ENCODE results near the gene MRPL54.
"Not testable (repeated sequence)": the region's sequence is repeated elsewhere in the genome, so short reads cannot be mapped to it uniquely, and the experiment has no call there.

The MRPL54 gene

DNA sequence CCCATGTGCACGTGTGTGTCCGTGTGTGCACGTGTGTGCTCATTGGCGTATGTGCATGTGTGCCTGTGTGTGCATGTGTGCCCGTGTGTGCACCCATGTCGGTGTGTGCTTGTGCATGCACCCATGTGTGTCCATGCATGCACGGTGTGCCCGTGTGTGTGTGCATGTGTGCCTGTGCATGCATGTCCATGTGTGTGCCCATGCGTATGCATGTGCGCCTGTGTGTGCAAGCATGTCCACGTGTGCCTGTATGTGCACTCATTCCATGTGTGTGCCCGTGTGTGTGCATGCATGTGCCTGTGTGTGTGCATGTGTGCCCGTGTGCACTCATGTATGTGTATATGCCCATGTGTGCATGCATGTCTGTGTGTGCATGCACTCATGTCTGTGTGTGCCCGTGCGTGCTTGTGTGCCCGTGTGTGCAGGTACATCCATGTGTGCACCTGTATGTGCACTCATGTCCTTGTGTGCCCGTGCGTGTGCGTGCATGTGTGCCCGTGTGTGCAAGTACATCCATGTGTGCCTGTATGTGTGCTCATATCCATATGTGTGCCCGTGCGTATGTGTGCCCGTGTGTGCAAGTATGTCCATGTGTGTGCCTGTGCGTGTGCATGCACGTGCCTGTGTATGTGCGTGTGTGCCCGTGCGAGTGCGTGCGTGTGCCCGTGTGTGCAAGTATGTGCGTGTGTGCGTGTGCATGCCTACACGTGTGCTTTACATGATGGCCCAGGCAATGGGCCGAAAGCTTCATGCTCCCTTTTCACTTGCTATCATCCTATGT, 45.3 kb downstream of the MRPL54 start:
- TF ChIP-seq, protein P1, sequence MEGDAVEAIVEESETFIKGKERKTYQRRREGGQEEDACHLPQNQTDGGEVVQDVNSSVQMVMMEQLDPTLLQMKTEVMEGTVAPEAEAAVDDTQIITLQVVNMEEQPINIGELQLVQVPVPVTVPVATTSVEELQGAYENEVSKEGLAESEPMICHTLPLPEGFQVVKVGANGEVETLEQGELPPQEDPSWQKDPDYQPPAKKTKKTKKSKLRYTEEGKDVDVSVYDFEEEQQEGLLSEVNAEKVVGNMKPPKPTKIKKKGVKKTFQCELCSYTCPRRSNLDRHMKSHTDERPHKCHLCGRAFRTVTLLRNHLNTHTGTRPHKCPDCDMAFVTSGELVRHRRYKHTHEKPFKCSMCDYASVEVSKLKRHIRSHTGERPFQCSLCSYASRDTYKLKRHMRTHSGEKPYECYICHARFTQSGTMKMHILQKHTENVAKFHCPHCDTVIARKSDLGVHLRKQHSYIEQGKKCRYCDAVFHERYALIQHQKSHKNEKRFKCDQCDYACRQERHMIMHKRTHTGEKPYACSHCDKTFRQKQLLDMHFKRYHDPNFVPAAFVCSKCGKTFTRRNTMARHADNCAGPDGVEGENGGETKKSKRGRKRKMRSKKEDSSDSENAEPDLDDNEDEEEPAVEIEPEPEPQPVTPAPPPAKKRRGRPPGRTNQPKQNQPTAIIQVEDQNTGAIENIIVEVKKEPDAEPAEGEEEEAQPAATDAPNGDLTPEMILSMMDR (IDR thresholded peaks at IDR 0.05; ENCODE audit: borderline replicate concordance, insufficient read depth, low read depth, low read length): no peak

DNA sequence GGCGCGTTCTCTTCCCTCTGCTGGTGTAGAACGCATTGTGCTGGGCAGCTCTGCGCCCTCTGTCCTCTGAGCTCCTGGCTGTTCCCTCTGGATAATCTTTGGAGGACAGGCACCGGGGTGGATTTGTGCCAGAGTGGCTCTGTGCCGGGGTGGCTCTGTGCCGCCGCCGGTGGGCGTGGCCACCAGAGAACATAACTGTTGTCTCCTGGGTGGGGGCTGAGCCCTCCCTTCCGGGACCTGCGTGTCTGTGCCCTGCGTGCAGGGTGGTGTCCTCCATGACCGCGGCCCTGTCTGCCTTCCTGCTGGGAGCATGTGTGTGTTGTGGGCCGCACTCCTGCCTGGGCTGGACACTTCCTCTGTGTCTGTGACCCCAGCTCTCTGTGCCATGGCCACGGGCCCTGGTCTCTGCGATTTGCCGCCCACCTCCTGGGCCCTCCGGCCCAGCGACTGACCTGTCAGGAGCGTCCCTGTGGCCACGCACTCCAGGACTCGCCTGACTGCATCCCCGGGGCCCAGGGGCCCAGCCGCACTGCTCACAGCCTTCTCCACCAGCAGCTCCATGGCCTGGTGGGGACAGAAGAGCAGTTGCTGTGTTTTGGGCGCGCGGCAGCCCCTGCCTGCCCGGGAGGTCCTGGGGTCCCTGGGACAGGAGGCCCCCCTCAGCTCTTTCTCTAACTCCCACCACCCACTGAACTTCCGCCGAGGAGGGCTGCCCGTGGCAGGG, 46.1 kb downstream of the MRPL54 start:
- TF ChIP-seq, protein P1 (IDR thresholded peaks at IDR 0.05; ENCODE audit: borderline replicate concordance, insufficient read depth, low read depth, low read length): no peak
- H3K4me3 ChIP-seq (ENCODE audit: low read depth, low read length): no peak overlapping the region

More for the DNA sequence above, 45.3 kb downstream of the MRPL54 start:
- no peak overlapping the region for H3K4me3 ChIP-seq (ENCODE audit: low read depth, low read length)

DNA sequence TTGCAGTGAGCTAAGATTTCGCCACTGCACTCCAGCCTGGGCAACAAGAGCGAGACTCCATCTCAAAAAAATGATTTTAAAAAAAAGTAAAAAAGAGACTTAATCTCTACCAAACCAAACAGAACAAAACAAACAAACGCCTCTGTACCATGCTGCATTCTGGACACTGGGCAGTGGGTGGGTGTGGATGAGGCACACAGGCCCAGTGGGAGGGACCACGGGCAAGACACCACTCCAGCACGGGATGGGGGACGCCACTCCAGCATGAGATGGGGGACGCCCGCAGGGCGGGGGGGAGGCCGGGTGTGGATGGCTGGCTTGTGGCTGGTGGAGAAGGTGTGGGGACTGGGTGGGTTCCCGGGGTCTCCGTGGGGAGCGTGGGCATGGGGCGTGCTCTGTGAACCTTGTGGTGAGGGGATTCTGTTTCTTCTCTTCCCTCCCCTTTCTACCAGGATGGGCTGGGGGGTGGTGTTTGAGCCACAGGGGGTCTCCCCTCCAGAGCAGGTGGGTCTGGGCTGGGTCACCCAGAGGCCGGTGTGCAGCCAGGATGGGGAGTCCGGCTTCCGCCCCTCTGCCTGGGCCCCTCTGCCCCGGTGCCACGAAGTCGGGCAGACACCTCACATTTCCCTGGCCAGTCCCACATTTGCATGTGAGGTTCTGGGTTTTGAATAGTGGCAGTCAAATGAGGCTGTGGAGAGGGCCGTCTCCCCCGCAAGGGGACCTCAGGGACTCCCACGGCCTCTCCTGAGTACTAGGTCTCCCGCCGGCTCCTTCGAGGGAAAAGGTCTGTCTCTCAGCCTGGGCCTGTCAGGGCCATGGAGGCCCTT, 47.6 kb downstream of the MRPL54 start:
- TF ChIP-seq, protein P1 (IDR thresholded peaks at IDR 0.05; ENCODE audit: borderline replicate concordance, insufficient read depth, low read depth, low read length): no peak
- H3K4me3 ChIP-seq (ENCODE audit: low read depth, low read length): peak overlapping the region; percentile 5

DNA sequence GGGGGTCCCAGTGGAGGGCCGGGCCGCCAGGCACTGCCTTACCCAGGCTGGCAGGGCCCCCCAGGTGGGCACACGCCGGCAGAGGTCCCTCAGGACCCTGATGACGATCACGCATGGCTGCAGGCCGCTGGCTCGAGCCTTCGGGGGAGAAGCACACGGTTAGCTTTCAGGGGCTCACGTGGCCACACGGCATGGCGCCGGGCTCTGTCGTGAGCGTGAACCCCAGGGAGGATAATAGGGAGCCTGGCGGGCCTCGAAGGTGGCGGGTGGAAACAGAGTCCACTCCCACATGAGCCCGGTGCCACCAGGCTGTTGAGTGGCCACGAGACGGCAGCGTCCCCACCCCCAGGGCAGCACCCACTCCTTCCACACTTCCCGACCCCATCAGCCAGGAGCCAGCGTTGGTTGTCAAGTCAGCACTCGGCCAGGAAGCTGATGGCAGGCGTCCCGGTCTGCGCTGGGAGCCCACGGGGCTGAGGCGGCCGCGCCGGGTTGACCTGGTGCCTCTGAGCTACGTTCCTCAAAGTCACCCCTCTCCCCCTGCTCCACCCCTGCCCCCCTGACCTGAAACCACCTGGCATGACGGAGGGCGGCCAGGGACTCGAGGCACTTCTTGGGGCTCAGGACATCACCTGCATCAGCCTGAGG, 48.4 kb downstream of the MRPL54 start:
- peak overlapping the region; percentile 5 for H3K4me3 ChIP-seq (ENCODE audit: low read depth, low read length)

DNA sequence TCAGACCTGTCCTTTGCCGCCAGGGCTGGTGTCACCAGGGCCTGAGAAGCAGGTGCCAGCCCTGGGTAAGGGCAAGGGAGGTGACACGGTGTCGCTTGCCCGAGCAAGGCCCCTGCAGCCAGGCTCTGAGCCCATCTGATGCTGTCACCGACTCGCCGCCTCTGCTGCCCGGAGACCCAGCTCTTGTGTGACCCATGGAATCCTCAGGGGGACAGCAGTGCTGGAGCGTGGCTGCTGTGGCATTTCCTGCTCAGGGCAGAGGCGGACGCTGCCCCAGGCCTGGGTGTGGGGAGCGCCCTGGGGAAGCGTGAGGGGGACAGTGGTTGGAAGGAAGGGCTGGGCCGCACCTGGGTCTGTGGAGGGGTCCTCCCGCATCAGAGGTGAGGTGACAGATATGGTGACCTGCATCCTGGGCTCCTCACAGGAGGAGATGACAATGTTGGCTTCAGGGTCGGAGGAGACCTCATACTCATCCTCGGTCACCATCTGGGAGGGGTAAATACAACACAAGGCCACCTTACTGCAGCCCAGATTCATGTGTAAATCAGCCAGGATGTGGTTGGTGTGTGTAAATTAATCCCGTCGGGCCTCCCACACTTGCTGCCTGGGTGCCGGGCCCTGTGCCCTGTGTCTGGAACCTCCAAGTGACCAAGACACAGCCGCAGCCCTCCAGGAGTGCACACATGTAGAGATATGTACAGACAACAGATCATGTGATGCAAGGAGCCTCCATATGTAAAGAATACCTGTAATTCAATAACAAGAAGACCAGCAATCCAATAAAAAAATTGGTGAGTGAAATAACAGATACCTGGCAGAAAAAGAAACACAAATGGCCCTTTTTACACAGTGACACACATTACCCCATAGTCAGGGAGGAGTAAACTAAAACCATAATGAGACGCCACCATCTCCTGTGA, 51.3 kb downstream of the MRPL54 start:
- H3K4me3 ChIP-seq (ENCODE audit: low read depth, low read length): no peak overlapping the region
- TF ChIP-seq, protein P1 (IDR thresholded peaks at IDR 0.05; ENCODE audit: borderline replicate concordance, insufficient read depth, low read depth, low read length): no peak

More for the DNA sequence above, 48.4 kb downstream of the MRPL54 start:
- TF ChIP-seq, protein P1 (IDR thresholded peaks at IDR 0.05; ENCODE audit: borderline replicate concordance, insufficient read depth, low read depth, low read length): no peak

DNA sequence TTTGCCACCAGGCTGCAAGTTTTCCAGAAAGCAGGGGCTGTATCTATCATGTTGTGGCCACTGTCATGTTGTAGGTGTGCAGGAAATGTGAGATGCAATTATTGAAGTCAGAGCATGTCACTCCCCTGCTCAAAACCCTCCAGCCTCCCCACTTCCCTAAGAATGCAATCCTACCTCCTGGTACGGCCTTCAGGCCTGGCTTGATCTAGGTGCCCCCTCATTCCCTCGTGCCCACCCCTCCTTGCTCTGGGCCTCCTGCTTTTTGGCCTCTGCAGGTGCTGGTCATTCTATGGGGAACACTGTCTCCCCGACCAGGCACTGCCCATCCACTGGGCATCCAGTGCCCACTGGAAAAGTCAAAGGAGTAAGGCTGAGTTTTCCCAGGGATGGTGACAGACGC, 52.2 kb downstream of the MRPL54 start:
- TF ChIP-seq, protein P1 (IDR thresholded peaks at IDR 0.05; ENCODE audit: borderline replicate concordance, insufficient read depth, low read depth, low read length): no peak
- no peak overlapping the region for H3K4me3 ChIP-seq (ENCODE audit: low read depth, low read length)

DNA sequence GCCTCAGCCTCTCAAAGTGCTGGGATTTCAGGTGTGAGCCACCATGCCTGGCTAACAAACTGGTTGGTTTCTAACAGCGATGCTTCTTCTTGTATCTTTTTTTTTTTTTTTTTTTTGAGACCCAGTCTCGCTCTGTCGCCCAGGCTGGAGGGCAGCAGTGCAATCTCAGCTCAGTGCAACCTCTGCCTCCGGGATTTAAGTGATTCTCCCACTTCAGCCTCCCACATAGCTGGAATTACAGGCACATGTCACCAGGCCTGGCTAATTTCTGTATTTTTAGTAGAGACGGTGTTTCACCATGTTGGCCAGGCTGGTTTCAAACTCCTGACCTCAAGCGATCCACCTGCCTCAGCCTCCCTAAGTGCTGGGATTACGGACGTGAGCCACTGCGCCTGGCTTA, 53.7 kb downstream of the MRPL54 start:
- H3K4me3 ChIP-seq (ENCODE audit: low read depth, low read length): not testable (repeated sequence)
